CD14-positive monocyte (primary cell): ENCODE data around the gene ITGA11. TPM values are rescaled to one million over a fixed set of nuclear protein-coding genes. Genes with fewer than 3 reads are reported as not detected.

Source experiments
- DNase-seq, 3 donors: peaks; one replicate each; pipeline ENCODE4 v3.0.0-alpha.2; 2011 to 2022
- H2AFZ ChIP-seq: 2 replicates; pipeline ENCODE4 v1.6.0; 2012; ENCODE audit warnings: mild to moderate bottlenecking, low read depth, low read length, inconsistent platforms; ENCODE audit not compliant: insufficient read depth, poor library complexity, severe bottlenecking
- H3K27ac ChIP-seq, 2 donors: 1 replicate in 1 of 2; 2 replicates in 1 of 2; pipeline ENCODE4 v1.5.1; 2012 to 2013; ENCODE audit warnings: low read length in 2 of 2, control low read depth in 1 of 2, inconsistent platforms in 1 of 2, low read depth in 1 of 2, mild to moderate bottlenecking in 1 of 2
- H3K27me3 ChIP-seq, 2 donors: one replicate each; pipeline versions ENCODE4 v1.6.0 to v1.6.1; 2011 to 2013; ENCODE audit warnings: low read length in 2 of 2; ENCODE audit not compliant: control insufficient read depth in 2 of 2, insufficient read depth in 2 of 2
- H3K36me3 ChIP-seq, 2 donors: replicated peaks in 1 of 2; 1 replicate in 1 of 2; 2 replicates in 1 of 2; pipeline versions ENCODE4 v1.5.1 to v1.6.1; 2012 to 2013; ENCODE audit warnings: low read length in 2 of 2, control low read depth in 1 of 2, inconsistent platforms in 1 of 2, mild to moderate bottlenecking in 1 of 2; ENCODE audit not compliant: insufficient read depth in 2 of 2, control insufficient read depth in 1 of 2
- H3K4me1 ChIP-seq, 2 donors: 1 replicate in 1 of 2; 2 replicates in 1 of 2; pipeline versions ENCODE4 v1.5.1 to v1.6.1; 2012 to 2013; ENCODE audit warnings: low read length in 2 of 2, control low read depth in 1 of 2, inconsistent platforms in 1 of 2, mild to moderate bottlenecking in 1 of 2, moderate library complexity in 1 of 2; ENCODE audit not compliant: insufficient read depth in 2 of 2, control insufficient read depth in 1 of 2
- H3K4me2 ChIP-seq: replicated peaks from 2 replicates; pipeline ENCODE3; 2012; ENCODE audit warnings: low read length, moderate library complexity, mild to moderate bottlenecking; ENCODE audit not compliant: poor library complexity, severe bottlenecking; ENCODE audit errors: extremely low read depth
- H3K4me3 ChIP-seq, 3 experiments: fragments of 200-600 bp in 1 of 3; sonication (generic) in 1 of 3; replicated peaks in 1 of 3; 1 replicate in 2 of 3; 2 replicates in 1 of 3; pipeline ENCODE4 v1.5.1; 2011 to 2013; ENCODE audit warnings: low read length in 3 of 3, mild to moderate bottlenecking in 3 of 3, control low read depth in 2 of 3, low read depth in 2 of 3, inconsistent platforms in 1 of 3, moderate library complexity in 1 of 3
- H3K79me2 ChIP-seq: 2 replicates; pipeline ENCODE4 v1.6.0; 2012; ENCODE audit warnings: mild to moderate bottlenecking, control low read depth, inconsistent platforms, low read length, moderate library complexity; ENCODE audit not compliant: insufficient read depth
- H3K9ac ChIP-seq: 2 replicates; pipeline ENCODE4 v1.6.0; 2017; ENCODE audit warnings: low read length, mild to moderate bottlenecking; ENCODE audit not compliant: insufficient read depth, poor library complexity, severe bottlenecking
- H3K9me3 ChIP-seq, 2 donors: replicated peaks in 1 of 2; 1 replicate in 1 of 2; 2 replicates in 1 of 2; pipeline versions ENCODE4 v1.5.1 to v1.6.1; 2012 to 2013; ENCODE audit warnings: low read length in 2 of 2, control low read depth in 1 of 2; ENCODE audit not compliant: control insufficient read depth in 1 of 2, insufficient read depth in 1 of 2
- H4K20me1 ChIP-seq: 2 replicates; pipeline ENCODE4 v1.6.0; 2012; ENCODE audit warnings: mild to moderate bottlenecking, low read length, control low read depth, moderate library complexity; ENCODE audit not compliant: insufficient read depth
- H3K27ac Mint-ChIP-seq, 7 donors: one replicate each; pipeline ENCODE4 v1.8.0; 2020; ENCODE audit warnings: mild to moderate bottlenecking in 7 of 7, mixed read lengths in 7 of 7, moderate library complexity in 6 of 7, inconsistent platforms in 2 of 7
- H3K27me3 Mint-ChIP-seq, 3 donors: one replicate each; pipeline ENCODE4 v1.8.0; 2021 to 2022; ENCODE audit warnings: low read depth in 3 of 3, mild to moderate bottlenecking in 3 of 3, mixed read lengths in 3 of 3, moderate library complexity in 3 of 3, inconsistent platforms in 1 of 3
- H3K36me3 Mint-ChIP-seq, 2 donors: one replicate each; pipeline ENCODE4 v1.8.0; 2020; ENCODE audit warnings: mixed read lengths in 2 of 2, inconsistent platforms in 1 of 2, mild to moderate bottlenecking in 1 of 2
- H3K4me1 Mint-ChIP-seq: one replicate; pipeline ENCODE4 v1.8.0; 2020; ENCODE audit warnings: mild to moderate bottlenecking, mixed read lengths
- H3K4me3 Mint-ChIP-seq, 2 donors: one replicate each; pipeline ENCODE4 v1.8.0; 2020; ENCODE audit warnings: mild to moderate bottlenecking in 2 of 2, mixed read lengths in 2 of 2, moderate library complexity in 1 of 2
- H3K9me3 Mint-ChIP-seq, 7 donors: one replicate each; pipeline ENCODE4 v1.8.0; 2020 to 2022; ENCODE audit warnings: mixed read lengths in 7 of 7, mild to moderate bottlenecking in 6 of 7, moderate library complexity in 6 of 7, inconsistent platforms in 2 of 7
- WGBS: methylation state at CpG from one replicate; pipeline ENCODE4 v1.1.5; 2013; ENCODE audit warnings: missing lambda C conversion rate; ENCODE audit not compliant: insufficient coverage; 5-methylcytosine and 5-hydroxymethylcytosine counted together
- intact Hi-C, 2 donors: fragments of 100-400 bp; cut with micrococcal nuclease; formaldehyde crosslinking; loops; one replicate each; pipeline versions ENCODE4 v1.15.0 to v1.15.1; 2023
- polyA plus RNA-seq, 3 donors: library from polyadenylated mRNA; depleted of rRNA in 1 of 3; unstranded in 2 of 3; stranded (reverse) in 1 of 3; fragments of 300-500 nt in 2 of 3; fragments of >200 nt in 1 of 3; fragmentation: Illumina TruSeq in 2 of 3; gene quantifications; 1 replicate in 2 of 3; 2 replicates in 1 of 3; pipeline ENCODE4 v1.2.3, GENCODE V29; 2012 to 2021
- TF ChIP-seq, protein P1 (sequence below): fragments of 200-600 bp; IDR thresholded peaks from one replicate; pipeline ENCODE4 v1.8.0; 2022; ENCODE audit warnings: antibody characterized with exemption, mild to moderate bottlenecking

ITGA11 gene
- polyA plus RNA-seq, 3 donors = under 0.01 to 0.01 TPM; not detected in 1

DNA sequence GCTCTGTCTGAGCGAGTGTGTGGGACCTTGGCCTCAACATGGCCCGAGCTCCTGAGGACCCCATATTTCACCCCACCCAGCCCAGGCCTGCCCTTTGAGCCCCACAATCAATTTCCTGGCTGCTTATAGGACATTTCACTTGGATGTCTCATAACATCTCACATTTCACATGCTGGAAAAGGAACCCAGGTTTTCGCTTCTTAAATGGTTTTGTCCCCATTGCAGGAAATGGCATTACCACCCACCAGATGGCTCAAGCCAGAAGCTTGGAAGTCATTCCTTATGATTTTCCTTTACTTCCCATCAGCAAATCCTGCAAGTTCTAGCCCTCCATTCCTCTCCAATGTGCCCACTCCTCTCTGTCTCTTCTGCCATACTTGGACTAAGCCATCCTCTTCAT is 14.9 kb downstream of the ITGA11 start:
- Histone ChIP-seq H3K9ac (no peak overlapping the region), H3K27ac (no peak overlapping the region), H3K79me2 (no peaks in the 10 kb centered on the region), H2AFZ (no peak overlapping the region), H3K36me3 (no peaks in the 10 kb centered on the region), H4K20me1 (no peaks in the 10 kb centered on the region), H3K4me2 (no peak overlapping the region), H3K9me3 (no peaks in the 10 kb centered on the region), H3K27me3 (no peaks in the 10 kb centered on the region), H3K4me1 (no peaks in the 10 kb centered on the region), H3K4me3 (no peak overlapping the region)
- intact Hi-C loops = no loop called here
- Mint-ChIP-seq H3K36me3 (no peaks in the 10 kb centered on the region), H3K4me3 (no peak overlapping the region), H3K4me1 (peaks cover 6% of the 10 kb centered on the region), H3K9me3 (no peaks in the 10 kb centered on the region), H3K27me3 (peaks cover 2 to 6% (median 2%) of the 10 kb centered on the region in 3 donors), H3K27ac (no peak overlapping the region)
- DNase-seq = no peak
- TF ChIP-seq, protein P1, sequence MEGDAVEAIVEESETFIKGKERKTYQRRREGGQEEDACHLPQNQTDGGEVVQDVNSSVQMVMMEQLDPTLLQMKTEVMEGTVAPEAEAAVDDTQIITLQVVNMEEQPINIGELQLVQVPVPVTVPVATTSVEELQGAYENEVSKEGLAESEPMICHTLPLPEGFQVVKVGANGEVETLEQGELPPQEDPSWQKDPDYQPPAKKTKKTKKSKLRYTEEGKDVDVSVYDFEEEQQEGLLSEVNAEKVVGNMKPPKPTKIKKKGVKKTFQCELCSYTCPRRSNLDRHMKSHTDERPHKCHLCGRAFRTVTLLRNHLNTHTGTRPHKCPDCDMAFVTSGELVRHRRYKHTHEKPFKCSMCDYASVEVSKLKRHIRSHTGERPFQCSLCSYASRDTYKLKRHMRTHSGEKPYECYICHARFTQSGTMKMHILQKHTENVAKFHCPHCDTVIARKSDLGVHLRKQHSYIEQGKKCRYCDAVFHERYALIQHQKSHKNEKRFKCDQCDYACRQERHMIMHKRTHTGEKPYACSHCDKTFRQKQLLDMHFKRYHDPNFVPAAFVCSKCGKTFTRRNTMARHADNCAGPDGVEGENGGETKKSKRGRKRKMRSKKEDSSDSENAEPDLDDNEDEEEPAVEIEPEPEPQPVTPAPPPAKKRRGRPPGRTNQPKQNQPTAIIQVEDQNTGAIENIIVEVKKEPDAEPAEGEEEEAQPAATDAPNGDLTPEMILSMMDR = no peak
- 100% methylated on average over 1 of the region's 3 CpGs for WGBS

- H3K36me3 Mint-ChIP-seq = no peaks in the 10 kb centered on the region
- Histone ChIP-seq H3K27me3 (no peaks in the 10 kb centered on the region), H3K36me3 (no peaks in the 10 kb centered on the region), H3K4me3 (no peak overlapping the region), H3K9me3 (no peaks in the 10 kb centered on the region), H2AFZ (no peak overlapping the region), H3K27ac (no peak overlapping the region), H3K4me1 (no peaks in the 10 kb centered on the region), H3K79me2 (no peaks in the 10 kb centered on the region), H3K9ac (no peak overlapping the region), H3K4me2 (no peak overlapping the region), H4K20me1 (no peaks in the 10 kb centered on the region)
- peaks cover 2 to 3% (median 2%) of the 10 kb centered on the region in 3 donors for H3K27me3 Mint-ChIP-seq
- intact Hi-C loops = no loop called here
- H3K4me1 Mint-ChIP-seq = peaks cover 3% of the 10 kb centered on the region
- DNase-seq = no peak
- H3K9me3 Mint-ChIP-seq = no peaks in the 10 kb centered on the region
- H3K27ac Mint-ChIP-seq = no peak overlapping the region
- TF ChIP-seq, protein P1 = no peak
- no peak overlapping the region for H3K4me3 Mint-ChIP-seq
- WGBS = 100% methylated on average over 4 of the region's 4 CpGs
Observed at GRCh38 chr15:68416158-68416535, 15.8 kb downstream of the ITGA11 start.
